SH-SY5Y (cell line): ENCODE data around the gene FOSL1.

Source experiments
- GATA2 ChIP-seq: IDR thresholded peaks from 2 replicates; pipeline ENCODE4 v1.6.1; 2011; ENCODE audit warnings: mild to moderate bottlenecking, low read depth, low read length
- GATA3 ChIP-seq: IDR thresholded peaks from 2 replicates; pipeline ENCODE4 v1.6.1; 2011; ENCODE audit warnings: low read depth, mild to moderate bottlenecking, low read length, moderate library complexity

GRCh38 chr11:65917077-65917433, 16.9 kb upstream of the FOSL1 start:
- no peak for TF ChIP-seq GATA2
- no peak for TF ChIP-seq GATA3
